Measurements from ENCODE around the gene NAA40. TPM values are rescaled to one million over a fixed set of nuclear protein-coding genes. Genes with fewer than 3 reads are reported as not detected.

The NAA40 gene
- total RNA-seq, 1 donor from 2014 or later: 4.7 TPM

DNA sequence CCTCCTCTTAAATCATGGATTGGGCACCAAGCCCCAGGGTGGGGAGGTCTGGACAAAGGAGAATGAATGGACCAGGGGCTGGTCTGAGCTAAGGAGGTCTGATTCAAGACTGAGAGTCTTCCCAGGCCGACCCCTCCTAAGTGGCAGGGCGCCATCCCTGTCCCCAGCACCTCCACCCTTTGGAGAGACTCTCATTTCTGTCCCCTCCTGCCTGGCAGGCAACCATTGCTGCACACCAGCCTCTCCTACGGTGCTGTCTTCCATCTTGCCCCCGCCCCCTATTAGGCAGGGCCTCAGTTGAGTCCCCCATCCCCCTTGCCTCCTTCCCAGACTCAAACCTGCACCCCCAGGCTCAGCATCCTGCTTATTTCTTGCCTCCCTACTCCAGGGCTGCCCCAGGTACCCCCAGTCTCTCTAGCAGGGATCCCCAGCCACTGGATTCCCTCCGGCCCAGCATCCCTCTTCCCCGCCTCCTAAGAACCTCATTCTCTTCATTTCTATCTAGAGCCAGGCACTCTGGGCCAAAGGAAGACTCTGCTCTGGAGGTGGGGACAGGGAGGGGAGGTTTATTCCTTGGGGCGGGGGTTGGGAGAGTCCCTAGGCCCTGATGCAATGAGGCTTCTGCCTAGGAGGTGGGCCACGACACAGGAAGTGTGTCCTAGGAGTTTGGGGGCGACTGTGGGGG, 20.2 kb upstream of the NAA40 start:
- peaks cover 32 to 44% (median 42%) of the 10 kb centered on the region in 3 donors for H3K4me1 ChIP-seq (ENCODE audit: control insufficient read depth in 3 of 3, insufficient read depth in 3 of 3, low read length in 3 of 3)
- peak overlapping the region; percentile 43 to 87 (median 50) for H3K9ac ChIP-seq (ENCODE audit: low read depth in 1 of 3, low read length in 3 of 3)
- H3K36me3 ChIP-seq (ENCODE audit: control insufficient read depth in 3 of 3, insufficient read depth in 3 of 3, low read length in 3 of 3): no peaks in the 10 kb centered on the region
- peak overlapping the region; percentile 73 for H3K27ac ChIP-seq (ENCODE audit: low read depth, low read length)
- H3K9me3 ChIP-seq (ENCODE audit: control insufficient read depth in 3 of 3, low read length in 3 of 3): no peaks in the 10 kb centered on the region
- H3K4me3 ChIP-seq (ENCODE audit: low read length in 3 of 3): peak overlapping the region; percentile 59 to 76 (median 59)
- no peaks in the 10 kb centered on the region for H3K27me3 ChIP-seq (ENCODE audit: control insufficient read depth in 3 of 3, insufficient read depth in 3 of 3, low read length in 3 of 3)

DNA sequence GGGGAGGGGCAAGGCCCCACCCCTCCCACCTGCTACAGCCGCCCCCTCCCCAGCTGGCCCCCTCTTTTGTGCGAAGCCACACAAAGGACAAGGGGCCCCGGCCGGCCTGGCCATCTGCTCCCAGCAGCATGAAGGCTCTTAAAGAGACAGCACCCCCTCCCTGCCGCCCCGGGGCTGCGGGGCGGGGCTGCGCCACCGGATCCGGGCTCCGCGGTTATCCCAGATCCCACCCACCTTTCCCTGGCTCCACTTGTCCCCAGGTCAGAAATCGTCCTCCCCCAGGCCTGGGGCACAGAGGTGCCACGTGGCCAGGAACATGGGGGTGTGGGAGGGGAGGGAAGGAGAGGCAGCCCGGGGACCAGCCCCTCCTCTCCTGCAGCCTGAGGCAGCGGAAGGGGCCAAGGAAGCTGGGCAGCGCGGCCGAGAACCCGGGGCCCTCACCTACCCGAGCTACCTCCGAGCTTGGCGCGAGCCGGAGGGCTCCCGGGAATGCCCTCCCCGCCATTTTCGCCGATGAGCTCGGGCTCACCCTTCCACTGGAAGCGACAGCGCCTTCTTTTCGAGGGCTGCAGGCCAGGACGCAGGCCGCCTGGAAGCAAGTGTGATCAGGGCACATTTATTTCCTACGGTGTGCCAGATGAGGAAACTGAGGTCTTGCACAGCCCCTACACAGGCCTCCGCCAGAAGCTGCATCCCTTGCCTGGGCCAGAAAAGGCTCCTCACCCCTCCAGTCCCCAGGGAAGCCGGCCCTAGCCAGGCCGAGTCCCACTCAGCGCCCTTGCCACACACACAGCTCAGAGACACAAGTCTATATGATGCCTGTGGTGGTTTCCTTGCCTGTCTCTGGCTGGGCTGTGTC, 19.3 kb upstream of the NAA40 start:
- Histone ChIP-seq H3K9ac (ENCODE audit: low read depth in 1 of 3, low read length in 3 of 3) (peak overlapping the region in 1 of 3 donors; percentile 87), H3K36me3 (ENCODE audit: control insufficient read depth in 3 of 3, insufficient read depth in 3 of 3, low read length in 3 of 3) (no peaks in the 10 kb centered on the region), H3K4me1 (ENCODE audit: control insufficient read depth in 3 of 3, insufficient read depth in 3 of 3, low read length in 3 of 3) (peaks cover 32 to 44% (median 42%) of the 10 kb centered on the region in 3 donors), H3K27ac (ENCODE audit: low read depth, low read length) (no peak overlapping the region), H3K4me3 (ENCODE audit: low read length in 3 of 3) (peak overlapping the region in 2 of 3 donors; percentile 30 to 76), H3K9me3 (ENCODE audit: control insufficient read depth in 3 of 3, low read length in 3 of 3) (no peaks in the 10 kb centered on the region), H3K27me3 (ENCODE audit: control insufficient read depth in 3 of 3, insufficient read depth in 3 of 3, low read length in 3 of 3) (no peaks in the 10 kb centered on the region)

DNA sequence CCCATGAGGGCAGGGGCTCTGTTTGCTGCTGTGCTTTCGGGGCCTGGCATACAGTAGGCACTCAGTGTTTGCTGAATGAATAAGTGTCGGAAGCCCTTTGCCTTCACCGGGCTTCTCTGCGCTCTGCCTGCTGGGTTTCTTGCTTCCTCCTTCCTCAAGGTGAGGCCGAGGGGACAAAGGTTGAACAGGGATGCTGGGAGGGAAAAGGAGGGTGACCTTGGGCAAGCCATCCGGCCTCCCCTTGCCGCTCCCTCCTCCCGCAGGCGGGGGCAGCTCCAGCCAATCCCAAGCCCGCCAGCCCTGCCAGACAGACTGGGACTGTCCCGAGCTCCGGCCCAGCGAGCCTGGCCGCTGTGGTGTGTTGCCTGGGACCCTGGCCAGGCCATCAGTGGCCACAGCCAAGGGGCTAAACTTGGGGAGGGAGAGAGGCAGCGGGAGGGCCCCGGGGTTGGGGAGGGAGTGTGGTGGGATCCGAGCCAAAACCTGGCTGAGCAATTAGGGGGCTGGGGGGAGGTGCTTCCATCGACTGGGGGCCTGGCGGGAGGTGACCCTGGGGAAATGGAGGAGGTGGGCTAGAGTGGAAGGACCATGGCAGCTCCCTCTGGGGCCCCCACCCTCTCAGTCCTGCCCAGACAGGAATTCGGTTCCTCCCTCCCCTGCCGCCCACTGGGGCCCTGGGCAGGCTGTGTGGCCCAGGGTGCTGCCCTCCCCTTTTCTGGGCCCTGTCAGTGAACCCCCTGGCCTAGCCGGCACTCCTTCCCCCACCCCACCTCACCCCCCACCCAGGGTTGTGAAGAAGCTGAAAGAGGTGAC, 18.5 kb upstream of the NAA40 start:
- Histone ChIP-seq H3K36me3 (ENCODE audit: control insufficient read depth in 3 of 3, insufficient read depth in 3 of 3, low read length in 3 of 3) (no peaks in the 10 kb centered on the region), H3K27ac (ENCODE audit: low read depth, low read length) (no peak overlapping the region), H3K27me3 (ENCODE audit: control insufficient read depth in 3 of 3, insufficient read depth in 3 of 3, low read length in 3 of 3) (no peaks in the 10 kb centered on the region), H3K4me1 (ENCODE audit: control insufficient read depth in 3 of 3, insufficient read depth in 3 of 3, low read length in 3 of 3) (peaks cover 32 to 42% (median 39%) of the 10 kb centered on the region in 3 donors), H3K9ac (ENCODE audit: low read depth in 1 of 3, low read length in 3 of 3) (peak overlapping the region in 1 of 3 donors; percentile 87), H3K9me3 (ENCODE audit: control insufficient read depth in 3 of 3, low read length in 3 of 3) (no peaks in the 10 kb centered on the region), H3K4me3 (ENCODE audit: low read length in 3 of 3) (peak overlapping the region in 1 of 3 donors; percentile 76)

DNA sequence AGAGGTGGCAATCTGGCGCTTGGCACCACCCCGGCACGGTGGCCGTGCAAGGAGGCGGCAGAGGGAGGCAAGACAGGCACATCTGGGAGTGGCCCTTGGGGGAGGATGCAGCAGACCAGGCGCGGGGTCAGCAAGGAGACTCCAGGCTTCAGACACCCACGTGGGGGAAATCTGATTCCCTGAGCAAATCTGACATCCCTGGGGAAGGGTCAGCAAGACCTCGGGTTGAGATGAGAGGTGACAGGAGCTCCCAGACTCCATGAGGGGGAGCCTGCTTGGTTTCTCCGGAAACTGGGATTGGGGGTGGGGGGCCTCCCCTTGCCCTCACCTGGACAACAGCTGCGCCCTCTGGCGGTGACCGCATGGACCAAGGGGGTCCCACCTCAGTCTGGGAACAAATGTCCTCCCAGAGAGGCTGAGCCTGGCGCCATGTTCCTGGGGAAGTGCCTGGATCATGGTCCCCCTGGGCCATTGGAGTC, 17.8 kb upstream of the NAA40 start:
- H3K4me1 ChIP-seq (ENCODE audit: control insufficient read depth in 3 of 3, insufficient read depth in 3 of 3, low read length in 3 of 3): peaks cover 27 to 38% (median 34%) of the 10 kb centered on the region in 3 donors
- no peak overlapping the region for H3K4me3 ChIP-seq (ENCODE audit: low read length in 3 of 3)
- no peaks in the 10 kb centered on the region for H3K27me3 ChIP-seq (ENCODE audit: control insufficient read depth in 3 of 3, insufficient read depth in 3 of 3, low read length in 3 of 3)
- H3K27ac ChIP-seq (ENCODE audit: low read depth, low read length): no peak overlapping the region
- no peak overlapping the region for H3K9ac ChIP-seq (ENCODE audit: low read depth in 1 of 3, low read length in 3 of 3)
- no peaks in the 10 kb centered on the region for H3K9me3 ChIP-seq (ENCODE audit: control insufficient read depth in 3 of 3, low read length in 3 of 3)
- no peaks in the 10 kb centered on the region for H3K36me3 ChIP-seq (ENCODE audit: control insufficient read depth in 3 of 3, insufficient read depth in 3 of 3, low read length in 3 of 3)

DNA sequence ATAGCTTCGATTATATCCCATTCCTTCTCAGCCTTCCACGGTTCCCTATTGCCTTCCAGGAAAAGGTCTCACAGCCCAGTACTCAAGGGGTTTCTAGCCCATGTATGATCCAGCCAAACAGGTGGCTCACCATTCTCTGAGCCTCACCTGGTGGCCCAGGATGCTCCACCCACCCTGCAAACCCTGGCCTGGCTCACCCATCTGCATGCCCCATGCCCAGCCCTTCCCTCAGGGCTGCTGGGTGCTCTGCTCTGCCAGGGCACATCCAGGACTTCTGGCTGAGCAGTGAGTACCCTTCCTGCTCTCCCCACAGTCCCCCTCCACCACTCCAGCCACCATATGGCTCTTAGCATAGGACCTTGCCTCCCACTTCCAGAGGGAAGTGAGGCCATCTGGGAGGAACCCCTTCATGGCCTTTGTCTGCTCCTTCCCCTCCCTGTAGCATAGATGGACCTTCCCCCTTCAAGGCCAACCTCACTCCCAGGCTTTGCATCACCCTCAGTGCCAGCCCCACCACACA, 16.1 kb upstream of the NAA40 start:
- Histone ChIP-seq H3K36me3 (ENCODE audit: control insufficient read depth in 3 of 3, insufficient read depth in 3 of 3, low read length in 3 of 3) (no peaks in the 10 kb centered on the region), H3K9me3 (ENCODE audit: control insufficient read depth in 3 of 3, low read length in 3 of 3) (no peaks in the 10 kb centered on the region), H3K27ac (ENCODE audit: low read depth, low read length) (no peak overlapping the region), H3K4me1 (ENCODE audit: control insufficient read depth in 3 of 3, insufficient read depth in 3 of 3, low read length in 3 of 3) (peaks cover 18 to 25% (median 22%) of the 10 kb centered on the region in 3 donors), H3K9ac (ENCODE audit: low read depth in 1 of 3, low read length in 3 of 3) (no peak overlapping the region), H3K4me3 (ENCODE audit: low read length in 3 of 3) (no peak overlapping the region), H3K27me3 (ENCODE audit: control insufficient read depth in 3 of 3, insufficient read depth in 3 of 3, low read length in 3 of 3) (no peaks in the 10 kb centered on the region)

DNA sequence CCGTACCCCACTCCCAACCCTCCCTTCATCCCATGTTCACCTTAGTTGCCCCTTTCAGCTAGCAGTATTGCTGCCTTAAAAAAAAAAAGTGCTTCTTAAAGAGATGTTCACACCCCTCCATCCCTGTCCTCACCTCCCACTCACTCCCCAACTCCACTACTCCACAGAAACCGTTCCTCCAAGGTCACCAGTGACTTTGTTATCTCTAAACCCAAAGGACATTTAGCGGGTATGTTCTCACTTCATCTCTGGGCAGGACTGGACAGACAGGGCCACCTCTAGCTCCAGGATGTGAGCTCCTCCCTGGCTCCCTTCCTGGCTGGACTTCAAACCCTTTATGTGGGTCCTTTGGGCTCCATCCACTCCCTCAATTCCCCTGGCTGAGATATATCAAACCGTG, 15.5 kb upstream of the NAA40 start:
- Histone ChIP-seq H3K27me3 (ENCODE audit: control insufficient read depth in 3 of 3, insufficient read depth in 3 of 3, low read length in 3 of 3) (no peaks in the 10 kb centered on the region), H3K4me3 (ENCODE audit: low read length in 3 of 3) (no peak overlapping the region), H3K4me1 (ENCODE audit: control insufficient read depth in 3 of 3, insufficient read depth in 3 of 3, low read length in 3 of 3) (peaks cover 15 to 22% (median 17%) of the 10 kb centered on the region in 3 donors), H3K36me3 (ENCODE audit: control insufficient read depth in 3 of 3, insufficient read depth in 3 of 3, low read length in 3 of 3) (no peaks in the 10 kb centered on the region), H3K9me3 (ENCODE audit: control insufficient read depth in 3 of 3, low read length in 3 of 3) (no peaks in the 10 kb centered on the region), H3K9ac (ENCODE audit: low read depth in 1 of 3, low read length in 3 of 3) (no peak overlapping the region), H3K27ac (ENCODE audit: low read depth, low read length) (no peak overlapping the region)

DNA sequence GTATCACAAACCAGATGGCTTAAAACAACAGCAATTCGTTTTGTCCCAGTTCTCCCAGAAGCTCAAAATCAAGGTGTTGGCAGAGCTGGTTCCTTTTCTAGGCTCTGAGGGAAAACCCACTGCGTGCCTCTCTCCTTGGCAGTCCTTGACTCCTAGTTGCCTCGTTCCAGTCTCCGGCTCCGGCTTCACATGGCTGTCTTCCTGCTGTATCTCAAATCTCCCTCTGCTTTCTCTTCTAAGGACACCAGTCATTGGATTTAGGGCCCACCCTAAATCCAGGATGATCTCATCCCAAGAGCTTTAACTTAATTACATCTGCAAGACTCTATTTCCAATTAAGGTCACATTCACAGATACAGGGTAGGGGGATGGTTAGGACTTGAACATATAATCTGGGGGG, 9.2 kb upstream of the NAA40 start:
- H3K9ac ChIP-seq (ENCODE audit: low read depth in 1 of 3, low read length in 3 of 3): no peak overlapping the region
- no peak overlapping the region for H3K4me3 ChIP-seq (ENCODE audit: low read length in 3 of 3)
- H3K9me3 ChIP-seq (ENCODE audit: control insufficient read depth in 3 of 3, low read length in 3 of 3): no peaks in the 10 kb centered on the region
- no peak overlapping the region for H3K27ac ChIP-seq (ENCODE audit: low read depth, low read length)
- H3K36me3 ChIP-seq (ENCODE audit: control insufficient read depth in 3 of 3, insufficient read depth in 3 of 3, low read length in 3 of 3): no peaks in the 10 kb centered on the region
- no peaks in the 10 kb centered on the region for H3K27me3 ChIP-seq (ENCODE audit: control insufficient read depth in 3 of 3, insufficient read depth in 3 of 3, low read length in 3 of 3)
- H3K4me1 ChIP-seq (ENCODE audit: control insufficient read depth in 3 of 3, insufficient read depth in 3 of 3, low read length in 3 of 3): no peaks in the 10 kb centered on the region

DNA sequence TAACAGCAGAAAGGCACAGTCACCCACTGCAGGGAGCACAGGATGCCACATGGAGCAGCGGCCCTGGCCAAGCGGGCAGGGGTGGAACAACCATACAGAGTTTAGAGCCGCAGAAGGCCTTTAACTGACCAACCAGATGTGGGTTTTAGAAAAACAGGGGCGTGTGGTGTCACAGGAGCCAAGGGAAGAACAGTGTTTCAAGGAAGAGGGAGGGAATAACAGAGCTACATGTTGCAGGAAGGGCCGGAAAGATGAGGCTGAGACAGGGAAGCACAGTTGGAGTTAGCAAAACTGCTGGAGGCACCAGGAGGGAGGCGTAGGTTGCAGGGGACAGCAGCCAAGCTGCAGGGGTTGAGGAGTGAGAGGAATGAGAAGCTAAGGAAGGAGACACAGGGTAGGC, 7.8 kb upstream of the NAA40 start:
- Histone ChIP-seq H3K9me3 (ENCODE audit: control insufficient read depth in 3 of 3, low read length in 3 of 3) (no peaks in the 10 kb centered on the region), H3K9ac (ENCODE audit: low read depth in 1 of 3, low read length in 3 of 3) (no peak overlapping the region), H3K4me3 (ENCODE audit: low read length in 3 of 3) (no peak overlapping the region), H3K27ac (ENCODE audit: low read depth, low read length) (no peak overlapping the region), H3K36me3 (ENCODE audit: control insufficient read depth in 3 of 3, insufficient read depth in 3 of 3, low read length in 3 of 3) (no peaks in the 10 kb centered on the region), H3K27me3 (ENCODE audit: control insufficient read depth in 3 of 3, insufficient read depth in 3 of 3, low read length in 3 of 3) (no peaks in the 10 kb centered on the region), H3K4me1 (ENCODE audit: control insufficient read depth in 3 of 3, insufficient read depth in 3 of 3, low read length in 3 of 3) (no peaks in the 10 kb centered on the region)

DNA sequence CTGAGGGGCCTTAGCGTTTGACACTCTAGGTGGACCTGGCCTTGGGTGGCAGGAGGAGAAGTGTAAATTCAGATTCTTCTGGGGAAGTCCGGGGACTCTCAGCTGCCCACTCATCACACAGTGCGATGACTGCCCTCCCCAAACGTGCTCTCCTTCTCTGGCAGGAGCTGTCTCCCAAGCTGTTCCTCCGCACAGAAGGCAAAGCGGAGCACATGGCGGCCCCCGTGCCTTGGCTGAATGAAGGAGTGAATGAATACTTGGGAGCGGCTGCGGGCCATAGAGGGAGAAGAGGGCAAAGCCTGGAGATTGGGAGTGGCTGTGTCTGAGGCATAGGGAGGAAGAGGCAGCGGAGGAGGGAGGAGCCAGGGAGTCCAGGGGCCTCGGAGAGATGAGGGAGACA, 6.9 kb upstream of the NAA40 start:
- H3K27me3 ChIP-seq (ENCODE audit: control insufficient read depth in 3 of 3, insufficient read depth in 3 of 3, low read length in 3 of 3): no peaks in the 10 kb centered on the region
- H3K4me3 ChIP-seq (ENCODE audit: low read length in 3 of 3): no peak overlapping the region
- H3K9ac ChIP-seq (ENCODE audit: low read depth in 1 of 3, low read length in 3 of 3): no peak overlapping the region
- H3K4me1 ChIP-seq (ENCODE audit: control insufficient read depth in 3 of 3, insufficient read depth in 3 of 3, low read length in 3 of 3): no peaks in the 10 kb centered on the region
- no peaks in the 10 kb centered on the region for H3K36me3 ChIP-seq (ENCODE audit: control insufficient read depth in 3 of 3, insufficient read depth in 3 of 3, low read length in 3 of 3)
- no peak overlapping the region for H3K27ac ChIP-seq (ENCODE audit: low read depth, low read length)
- H3K9me3 ChIP-seq (ENCODE audit: control insufficient read depth in 3 of 3, low read length in 3 of 3): no peaks in the 10 kb centered on the region
